Ovary (tissue), 9 donors: Measurements from ENCODE around the gene IQSEC1. TPM values are rescaled to one million over a fixed set of nuclear protein-coding genes. Genes with fewer than 3 reads are reported as not detected.

Experiments used
- DNase-seq, 5 donors: peaks; one replicate each; pipeline ENCODE4 v3.0.0-alpha.2; 2019 to 2020
- H3K27ac ChIP-seq, 2 donors: fragments of 200-600 bp; one replicate each; pipeline versions ENCODE4 v1.5.1 to v1.8.0; 2019 to 2022
- H3K27me3 ChIP-seq: fragments of 200-600 bp; one replicate; pipeline ENCODE4 v1.8.0; 2022
- H3K36me3 ChIP-seq: fragments of 200-600 bp; sonication (generic); one replicate; pipeline ENCODE4 v1.5.1; 2019
- H3K4me1 ChIP-seq: one replicate; pipeline ENCODE4 v1.8.1; 2013; ENCODE audit warnings: mild to moderate bottlenecking, moderate library complexity; ENCODE audit not compliant: insufficient read depth
- H3K4me3 ChIP-seq: fragments of 200-600 bp; sonication (generic); one replicate; pipeline ENCODE4 v1.5.1; 2017
- H3K9me3 ChIP-seq, 2 donors: fragments of 200-600 bp in 1 of 2; sonication (generic) in 1 of 2; one replicate each; pipeline versions ENCODE4 v1.5.1 to v1.8.1; 2013 to 2019; ENCODE audit warnings: mild to moderate bottlenecking in 1 of 2, moderate library complexity in 1 of 2
- EP300 ChIP-seq: sonication (generic); formaldehyde crosslinking; IDR thresholded peaks from one replicate; pipeline ENCODE4 v1.6.1; 2017; ENCODE audit warnings: antibody characterized with exemption
- POLR2A ChIP-seq: fragments of 450-650 bp; IDR thresholded peaks from one replicate; pipeline ENCODE4 v1.6.1; 2017; ENCODE audit warnings: antibody characterized with exemption, mild to moderate bottlenecking, moderate library complexity
- WGBS, 3 donors: extraction: QIAGEN DNeasy Blood & Tissue Kit in 1 of 3; methylation state at CpG; one replicate each; pipeline versions ENCODE4 v1.1.5 to v1.1.7; 2013 to 2017; 5-methylcytosine and 5-hydroxymethylcytosine counted together
- intact Hi-C, 4 donors: fragments of 100-400 bp; cut with DNase I; formaldehyde crosslinking; loops; one replicate each; pipeline versions ENCODE4 v1.11.0 to v1.15.1; 2022 to 2023
- polyA plus RNA-seq, 2 donors: library from polyadenylated mRNA; stranded (reverse); fragments of 200-250 nt in 1 of 2; fragments of 350-450 nt in 1 of 2; fragmentation: Illumina TruSeq in 1 of 2; extraction: RNeasy Lipid Tissue Mini Kit (QIAGEN cat#74804) in 1 of 2; gene quantifications; one replicate each; pipeline ENCODE4 v1.2.3, GENCODE V29; 2013 to 2014
- total RNA-seq, 7 donors: library from RNA; depleted of rRNA in 2 of 7; stranded (reverse); fragments of >200 nt in 2 of 7; fragmentation: NEBNext Ultra II Directional in 3 of 7; extraction: Animal tissue kit (Norgen Biotek cat#: 25700) in 3 of 7; gene quantifications; one replicate each; pipeline versions ENCODE4 v1.1.0 to v1.2.4, GENCODE V29; 2016 to 2023
- TF ChIP-seq, protein P1 (sequence below), 3 donors: fragments of 450-650 bp in 2 of 3; fragments of 200-600 bp in 1 of 3; IDR thresholded peaks; one replicate each; pipeline versions ENCODE4 v1.5.1 to v1.8.0; 2016 to 2022; ENCODE audit warnings: antibody characterized with exemption in 3 of 3, mild to moderate bottlenecking in 1 of 3
- donor health status: DM: no; HTN: no; CAD: no; lungs with moderate emphysema.
- donor health status: DM: no; HTN: no; CAD: no.
- donor health status: Bipolar disorder and iron deficiency.
- donor health status: DM: yes; HTN: yes; CAD: no.
- donor health status: DM: no; HTN: no; CAD: no.
- donor health status: DM: yes; HTN: yes; CAD: no.

Gene IQSEC1
- total and polyA plus RNA-seq, 9 donors: 20.9 to 55.4 (median 45.1) TPM

DNA sequence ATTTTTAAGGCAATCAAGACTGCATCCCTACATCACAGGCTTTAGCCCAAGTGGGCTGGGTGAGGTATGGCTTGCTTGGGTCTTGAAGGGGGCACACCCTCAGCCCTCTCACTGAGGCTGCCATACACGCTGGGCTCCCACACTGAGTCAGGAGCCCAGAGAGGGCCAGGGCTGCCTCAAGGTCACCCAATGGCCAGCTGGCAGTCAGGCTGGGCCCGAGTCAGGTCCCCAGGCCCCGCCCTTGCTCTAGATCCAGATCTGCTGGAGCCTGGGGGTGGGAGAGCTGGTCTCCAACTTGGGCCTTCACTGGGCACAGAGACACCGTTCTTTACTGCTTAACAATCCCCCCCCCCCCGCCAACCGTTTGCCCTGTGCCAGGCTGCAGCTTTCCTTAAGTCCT, 88.1 kb downstream of the IQSEC1 start:
- WGBS, 3 donors: 77 to 94% (median 80%) methylated on average over 5 to 6 of the region's 6 CpGs
- H3K4me1 ChIP-seq: no peaks in the 10 kb centered on the region
- H3K27me3 ChIP-seq: no peaks in the 10 kb centered on the region
- no peaks in the 10 kb centered on the region for H3K36me3 ChIP-seq
- no peak overlapping the region for H3K27ac ChIP-seq
- intact Hi-C loops: loop anchor here in 3 of 4 donors (5.0 to 10.0 kb wide), 3 partner anchors 103 to 120 kb away; no protein-coding TSS in a partner anchor
- no peak for TF ChIP-seq EP300
- TF ChIP-seq, protein P1, sequence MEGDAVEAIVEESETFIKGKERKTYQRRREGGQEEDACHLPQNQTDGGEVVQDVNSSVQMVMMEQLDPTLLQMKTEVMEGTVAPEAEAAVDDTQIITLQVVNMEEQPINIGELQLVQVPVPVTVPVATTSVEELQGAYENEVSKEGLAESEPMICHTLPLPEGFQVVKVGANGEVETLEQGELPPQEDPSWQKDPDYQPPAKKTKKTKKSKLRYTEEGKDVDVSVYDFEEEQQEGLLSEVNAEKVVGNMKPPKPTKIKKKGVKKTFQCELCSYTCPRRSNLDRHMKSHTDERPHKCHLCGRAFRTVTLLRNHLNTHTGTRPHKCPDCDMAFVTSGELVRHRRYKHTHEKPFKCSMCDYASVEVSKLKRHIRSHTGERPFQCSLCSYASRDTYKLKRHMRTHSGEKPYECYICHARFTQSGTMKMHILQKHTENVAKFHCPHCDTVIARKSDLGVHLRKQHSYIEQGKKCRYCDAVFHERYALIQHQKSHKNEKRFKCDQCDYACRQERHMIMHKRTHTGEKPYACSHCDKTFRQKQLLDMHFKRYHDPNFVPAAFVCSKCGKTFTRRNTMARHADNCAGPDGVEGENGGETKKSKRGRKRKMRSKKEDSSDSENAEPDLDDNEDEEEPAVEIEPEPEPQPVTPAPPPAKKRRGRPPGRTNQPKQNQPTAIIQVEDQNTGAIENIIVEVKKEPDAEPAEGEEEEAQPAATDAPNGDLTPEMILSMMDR (IDR thresholded peaks at IDR 0.05): no peak
- TF ChIP-seq POLR2A: no peak
- H3K4me3 ChIP-seq: no peak overlapping the region
- H3K9me3 ChIP-seq: no peaks in the 10 kb centered on the region
- no peak for DNase-seq

DNA sequence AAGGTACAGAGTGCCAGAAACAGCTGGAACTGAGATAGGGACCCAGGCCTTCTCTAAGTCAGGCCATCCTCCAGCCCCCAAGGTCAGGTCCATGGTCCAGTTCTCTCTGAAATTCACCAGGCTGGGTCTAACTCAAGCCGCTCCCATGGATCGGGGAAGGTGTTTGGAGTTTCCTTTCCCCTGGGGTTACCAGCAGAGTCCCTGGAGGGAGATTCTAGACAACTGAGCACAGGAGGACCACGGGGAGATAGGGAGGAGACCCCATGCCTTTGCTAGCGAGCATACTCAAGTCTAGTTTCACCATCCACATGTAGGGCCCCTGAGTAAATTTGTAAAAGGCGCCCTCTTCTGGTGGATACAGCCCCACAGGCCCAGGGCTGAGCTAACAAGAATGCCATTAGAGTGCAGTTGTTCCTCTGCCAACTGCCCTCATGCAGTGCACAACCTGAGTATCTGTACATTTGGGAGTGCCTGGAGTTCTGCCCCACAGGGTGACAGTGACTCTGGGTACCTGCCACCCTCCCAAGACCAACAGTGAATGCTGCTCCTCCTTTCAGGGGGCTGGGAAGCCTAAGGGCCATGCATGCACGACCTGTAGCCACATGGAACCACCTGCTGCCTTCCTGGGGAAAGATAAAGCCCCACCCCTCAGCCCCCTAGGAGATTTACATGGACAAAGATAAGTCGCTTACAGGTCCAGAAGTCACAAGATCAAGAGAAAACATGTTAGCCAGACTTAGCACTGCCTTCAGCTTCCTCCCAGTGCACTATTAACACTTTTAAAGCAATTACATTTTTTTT, 89.0 kb downstream of the IQSEC1 start:
- no peak overlapping the region for H3K4me3 ChIP-seq
- TF ChIP-seq, protein P1 (IDR thresholded peaks at IDR 0.05): peak in 1 of 3 donors; percentile 67
- no peak for TF ChIP-seq POLR2A
- H3K4me1 ChIP-seq: no peaks in the 10 kb centered on the region
- peak in 4 of 5 donors; percentile 31 to 67 (median 62) for DNase-seq
- no peaks in the 10 kb centered on the region for H3K9me3 ChIP-seq
- WGBS, 3 donors: 30 to 49% (median 46%) methylated on average over 5 to 7 of the region's 7 CpGs
- intact Hi-C loops: loop anchor here in 1 of 4 donors (10.0 kb wide), 1 partner anchor 119 kb away; no protein-coding TSS in a partner anchor
- H3K27me3 ChIP-seq: no peaks in the 10 kb centered on the region
- H3K27ac ChIP-seq: no peak overlapping the region
- no peaks in the 10 kb centered on the region for H3K36me3 ChIP-seq

DNA sequence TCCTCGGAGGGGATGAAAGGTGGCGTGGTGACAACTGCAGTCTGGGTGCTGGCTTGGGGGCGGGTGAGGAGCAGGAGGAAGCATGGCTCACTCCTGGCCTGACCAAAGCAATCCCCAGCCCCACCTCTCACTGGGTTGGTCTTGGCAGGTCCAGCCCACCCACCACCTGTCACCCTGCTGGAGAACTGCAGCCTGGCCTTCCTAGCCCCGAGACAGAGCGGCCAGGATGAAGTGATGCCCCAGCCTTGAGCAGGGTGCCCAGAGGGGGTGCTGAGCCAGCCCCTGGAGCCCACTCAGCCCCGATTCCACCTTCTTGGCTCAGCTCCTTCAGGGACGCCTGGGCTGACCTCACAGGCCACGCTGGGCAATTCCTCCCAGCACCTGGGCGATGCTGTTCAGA, 89.9 kb downstream of the IQSEC1 start:
- H3K27ac ChIP-seq: no peak overlapping the region
- peak in 1 of 5 donors; percentile 12 for DNase-seq
- no peaks in the 10 kb centered on the region for H3K4me1 ChIP-seq
- no peak overlapping the region for H3K4me3 ChIP-seq
- H3K9me3 ChIP-seq: no peaks in the 10 kb centered on the region
- no peaks in the 10 kb centered on the region for H3K27me3 ChIP-seq
- intact Hi-C loops: loop anchor here in 1 of 4 donors (10.0 kb wide), 1 partner anchor 119 kb away; no protein-coding TSS in a partner anchor
- TF ChIP-seq POLR2A (no peak), EP300 (no peak)
- TF ChIP-seq, protein P1 (IDR thresholded peaks at IDR 0.05): no peak
- no peaks in the 10 kb centered on the region for H3K36me3 ChIP-seq
- 84 to 92% (median 87%) methylated on average over 9 of the region's 9 CpGs for WGBS, 3 donors

DNA sequence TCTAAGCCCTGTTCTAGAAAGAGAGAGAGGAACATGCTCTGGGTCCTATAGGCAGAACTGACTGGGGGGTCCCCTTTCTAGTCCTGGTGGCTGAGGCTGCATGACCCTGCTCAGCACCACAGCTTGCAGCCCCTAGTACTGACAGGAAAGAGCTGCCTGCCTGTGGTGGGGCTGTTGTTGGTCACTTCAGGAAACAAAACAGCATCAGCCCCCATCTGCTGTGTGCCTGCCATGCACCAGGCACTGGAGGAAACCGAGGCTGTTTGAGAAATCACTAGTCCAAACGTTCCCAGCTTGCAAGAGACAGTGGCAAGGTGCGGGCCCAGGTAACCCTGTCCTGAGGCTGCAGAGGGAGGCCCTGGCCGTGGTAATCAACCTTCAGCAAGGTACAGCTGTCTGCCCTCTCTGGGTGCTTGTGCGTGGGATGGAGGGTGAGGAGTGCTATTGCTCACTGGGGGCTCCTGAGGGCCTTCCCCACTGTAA, 90.6 kb downstream of the IQSEC1 start:
- no peak for DNase-seq
- H3K27me3 ChIP-seq: no peaks in the 10 kb centered on the region
- intact Hi-C loops: loop anchor here in 1 of 4 donors (10.0 kb wide), 1 partner anchor 118 kb away; no protein-coding TSS in a partner anchor
- H3K36me3 ChIP-seq: no peaks in the 10 kb centered on the region
- H3K4me3 ChIP-seq: no peak overlapping the region
- H3K9me3 ChIP-seq: no peaks in the 10 kb centered on the region
- H3K27ac ChIP-seq: no peak overlapping the region
- TF ChIP-seq, protein P1 (IDR thresholded peaks at IDR 0.05): no peak
- TF ChIP-seq POLR2A (no peak), EP300 (no peak)
- 69 to 85% (median 75%) methylated on average over 5 of the region's 5 CpGs for WGBS, 3 donors
- no peaks in the 10 kb centered on the region for H3K4me1 ChIP-seq
